GM13977 (cell line): ENCODE data around the gene SCP2.

Experiments used
- DNase-seq: peaks from one replicate; pipeline ENCODE4 v3.0.0; 2012; ENCODE audit warnings: low spot score
- in situ Hi-C: fragments of 300-500 bp; cut with MboI; formaldehyde crosslinking; loops from one replicate; pipeline ENCODE4 v1.12.0; 2022; ENCODE audit warnings: low sequenced_read_pairs, low pct_unique_long_range_greater_than_20kb, mixed read lengths, inconsistent platforms; ENCODE audit not compliant: unreplicated experiment
- TF ChIP-seq, protein P1 (sequence below): IDR thresholded peaks from 2 replicates; pipeline ENCODE4 v1.5.1; 2012; ENCODE audit warnings: mild to moderate bottlenecking, control low read depth; ENCODE audit not compliant: insufficient read depth; ENCODE audit errors: extremely low read depth, missing control alignments

SCP2 gene

DNA sequence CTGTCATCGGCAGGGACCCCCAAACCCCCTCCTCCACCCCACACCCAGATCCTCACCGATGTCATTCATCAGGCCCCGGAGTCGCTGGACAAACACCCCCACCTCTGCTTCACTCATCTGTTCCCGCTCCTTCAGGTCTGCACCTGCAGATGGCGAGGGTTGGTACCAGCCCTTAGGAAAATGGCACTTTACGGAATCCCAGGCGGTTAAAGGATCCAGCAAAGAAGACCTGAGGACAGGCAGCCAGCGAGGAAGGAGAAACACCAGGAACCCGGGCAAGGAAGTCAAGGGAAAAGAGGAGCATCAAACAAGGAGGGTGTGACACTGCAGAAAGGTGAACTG lies 19.3 kb upstream of the SCP2 start:
- TF ChIP-seq, protein P1, sequence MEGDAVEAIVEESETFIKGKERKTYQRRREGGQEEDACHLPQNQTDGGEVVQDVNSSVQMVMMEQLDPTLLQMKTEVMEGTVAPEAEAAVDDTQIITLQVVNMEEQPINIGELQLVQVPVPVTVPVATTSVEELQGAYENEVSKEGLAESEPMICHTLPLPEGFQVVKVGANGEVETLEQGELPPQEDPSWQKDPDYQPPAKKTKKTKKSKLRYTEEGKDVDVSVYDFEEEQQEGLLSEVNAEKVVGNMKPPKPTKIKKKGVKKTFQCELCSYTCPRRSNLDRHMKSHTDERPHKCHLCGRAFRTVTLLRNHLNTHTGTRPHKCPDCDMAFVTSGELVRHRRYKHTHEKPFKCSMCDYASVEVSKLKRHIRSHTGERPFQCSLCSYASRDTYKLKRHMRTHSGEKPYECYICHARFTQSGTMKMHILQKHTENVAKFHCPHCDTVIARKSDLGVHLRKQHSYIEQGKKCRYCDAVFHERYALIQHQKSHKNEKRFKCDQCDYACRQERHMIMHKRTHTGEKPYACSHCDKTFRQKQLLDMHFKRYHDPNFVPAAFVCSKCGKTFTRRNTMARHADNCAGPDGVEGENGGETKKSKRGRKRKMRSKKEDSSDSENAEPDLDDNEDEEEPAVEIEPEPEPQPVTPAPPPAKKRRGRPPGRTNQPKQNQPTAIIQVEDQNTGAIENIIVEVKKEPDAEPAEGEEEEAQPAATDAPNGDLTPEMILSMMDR = no peak

DNA sequence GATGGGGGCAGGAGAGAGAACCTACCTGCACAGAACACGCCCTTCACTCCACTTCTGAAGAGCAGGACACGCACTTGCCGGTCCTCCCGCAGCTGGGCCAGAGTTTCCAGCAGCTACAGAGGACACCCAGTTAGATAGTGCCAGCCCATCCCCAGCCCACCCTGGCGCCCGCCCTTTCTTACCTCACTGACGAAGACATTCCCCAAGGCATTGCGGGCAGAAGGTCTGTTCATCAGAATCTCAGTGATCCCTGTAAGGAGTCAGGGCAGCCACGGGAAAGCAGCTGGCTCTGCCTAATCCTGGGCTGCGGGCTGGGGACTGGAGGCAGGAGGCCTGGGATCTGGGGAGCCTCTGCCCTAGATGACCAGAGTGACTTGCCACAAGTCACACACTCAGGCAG lies 15.5 kb upstream of the SCP2 start:
- in situ Hi-C loops = loop anchor here (10.0 kb wide), 1 partner anchor 273 kb away; no protein-coding TSS in a partner anchor
- DNase-seq = no peak
- TF ChIP-seq, protein P1 = no peak

More for the DNA sequence above, 19.3 kb upstream of the SCP2 start:
- in situ Hi-C loops = no loop called here
- no peak for DNase-seq

DNA sequence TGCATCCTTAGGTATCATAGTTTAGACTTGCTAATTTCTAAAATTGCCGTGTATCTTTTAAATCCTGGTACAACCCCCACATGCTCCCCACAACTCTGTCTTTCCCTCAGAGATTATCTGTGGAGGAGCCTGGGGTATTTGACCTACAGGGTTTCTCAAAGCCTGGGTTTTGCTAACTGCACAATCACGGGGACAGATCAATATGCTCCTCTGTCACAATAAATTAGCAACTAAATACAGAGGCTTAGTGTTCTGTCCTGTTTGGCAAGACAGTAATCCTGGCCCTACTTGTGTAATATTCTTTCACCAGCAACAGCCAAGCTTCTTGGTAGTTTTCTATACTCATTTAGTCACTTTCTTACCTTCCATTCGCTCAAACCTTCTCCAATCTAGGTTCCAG lies 14.1 kb upstream of the SCP2 start:
- TF ChIP-seq, protein P1 = no peak
- in situ Hi-C loops = loop anchor here (10.0 kb wide), 1 partner anchor 272 kb away; no protein-coding TSS in a partner anchor

DNA sequence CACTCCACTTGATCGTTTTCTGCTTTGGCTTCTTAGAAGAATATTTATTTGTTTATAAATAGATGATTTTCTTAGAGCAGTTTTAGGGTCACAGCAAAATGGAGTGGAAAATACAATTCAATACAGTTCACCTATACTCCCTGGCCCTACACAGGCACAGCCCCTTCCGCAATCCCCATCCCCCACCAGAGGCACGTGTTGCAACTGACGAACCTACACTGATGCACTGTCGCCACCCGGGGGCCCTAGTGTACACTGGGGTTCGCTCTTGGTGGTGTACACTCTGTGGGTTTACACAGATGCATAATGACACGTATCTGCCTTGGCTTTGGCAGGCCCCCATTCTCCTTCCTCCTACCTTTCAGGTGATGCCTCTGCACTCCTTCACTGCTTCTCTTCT lies 13.5 kb upstream of the SCP2 start:
- TF ChIP-seq, protein P1 = peak; percentile 13
- DNase-seq = no peak
- in situ Hi-C loops = loop anchor here (10.0 kb wide), 1 partner anchor 271 kb away; no protein-coding TSS in a partner anchor

More for the DNA sequence above, 14.1 kb upstream of the SCP2 start:
- no peak for DNase-seq

DNA sequence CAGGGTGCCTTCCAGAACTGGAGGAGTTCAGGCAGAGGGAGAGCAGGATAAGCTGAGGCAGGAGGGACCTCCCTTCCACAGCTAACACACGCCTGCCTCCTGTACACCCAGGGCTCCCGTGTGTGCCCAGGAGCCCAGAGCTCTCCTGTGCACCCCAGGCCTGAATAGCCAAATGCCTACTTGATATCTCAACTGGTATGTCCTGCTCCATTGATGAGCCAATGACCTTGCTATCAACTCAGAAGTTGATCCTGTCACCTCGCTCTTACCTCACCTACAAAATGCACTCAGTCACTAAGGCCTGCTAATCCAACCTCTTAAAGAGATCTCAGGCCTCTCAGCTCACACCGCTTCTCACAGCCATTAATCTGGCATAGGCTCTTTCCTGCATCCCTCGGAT lies 12.6 kb upstream of the SCP2 start:
- in situ Hi-C loops = loop anchor here (10.0 kb wide), 1 partner anchor 270 kb away; no protein-coding TSS in a partner anchor
- DNase-seq = no peak
- TF ChIP-seq, protein P1 = no peak

DNA sequence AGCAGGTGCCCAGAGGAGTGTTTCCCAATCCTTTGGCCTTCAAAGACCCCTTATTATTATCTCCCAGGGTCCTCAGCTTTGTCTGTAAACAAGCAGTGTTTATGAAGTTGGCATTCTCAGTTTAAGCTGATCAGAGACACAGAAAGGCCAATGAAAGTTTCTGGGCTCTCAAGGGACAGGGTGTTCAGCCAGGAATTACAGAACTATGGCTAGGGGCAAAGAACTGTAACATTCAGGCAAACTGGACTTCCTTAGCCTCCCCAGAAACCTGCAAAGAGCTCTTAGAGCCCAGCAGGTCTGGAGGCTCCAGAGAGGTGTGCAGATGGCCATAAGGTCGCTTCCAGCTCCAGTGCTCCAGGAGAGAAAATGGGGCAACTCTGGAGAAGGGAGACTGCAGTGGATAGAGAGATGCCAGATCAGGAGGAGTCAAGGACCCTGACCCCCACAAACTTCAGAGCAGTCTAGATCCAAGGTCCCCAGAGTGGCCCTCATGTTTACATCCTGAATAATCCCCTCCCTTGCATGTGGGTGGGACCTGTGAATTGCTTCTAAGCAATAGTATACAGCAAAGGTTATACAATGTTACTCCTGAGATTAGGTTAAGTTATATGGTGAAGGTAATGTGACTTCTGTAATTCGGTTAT lies 11.7 kb upstream of the SCP2 start:
- in situ Hi-C loops = loop anchor here (10.0 kb wide), 1 partner anchor 269 kb away; no protein-coding TSS in a partner anchor
- TF ChIP-seq, protein P1 = no peak
- DNase-seq = no peak
